Spleen (tissue), 7 donors: Measurements from ENCODE around the gene OR2W1.

ENCODE experiments used
- POLR2A ChIP-seq, 3 donors: fragments of 450-650 bp; IDR thresholded peaks; one replicate each; pipeline ENCODE4 v1.5.1; 2017; ENCODE audit warnings: antibody characterized with exemption in 3 of 3, mild to moderate bottlenecking in 1 of 3
- POLR2AphosphoS5 ChIP-seq, 3 donors: sonication (generic); formaldehyde crosslinking; IDR thresholded peaks; one replicate each; pipeline ENCODE4 v1.5.1; 2017; ENCODE audit warnings: antibody characterized with exemption in 3 of 3
- TF ChIP-seq, protein P1 (sequence below), 11 experiments: fragments of 200-600 bp in 7 of 11; fragments of 450-650 bp in 4 of 11; sonication (generic) in 4 of 11; IDR thresholded peaks in 8 of 11; conservative IDR thresholded peaks in 3 of 11; 1 replicate in 7 of 11; 2 replicates in 4 of 11; pipeline versions ENCODE4 v1.4.0 to v1.8.0; 2016 to 2021; ENCODE audit warnings: antibody characterized with exemption in 11 of 11, inconsistent platforms in 4 of 11, mild to moderate bottlenecking in 1 of 11
- donor health status: DM: no; HTN: no; CAD: no; lungs with moderate emphysema.
- donor health status: DM: no; HTN: no; CAD: no.
- donor health status: DM: no; HTN: no; CAD: no.

DNA sequence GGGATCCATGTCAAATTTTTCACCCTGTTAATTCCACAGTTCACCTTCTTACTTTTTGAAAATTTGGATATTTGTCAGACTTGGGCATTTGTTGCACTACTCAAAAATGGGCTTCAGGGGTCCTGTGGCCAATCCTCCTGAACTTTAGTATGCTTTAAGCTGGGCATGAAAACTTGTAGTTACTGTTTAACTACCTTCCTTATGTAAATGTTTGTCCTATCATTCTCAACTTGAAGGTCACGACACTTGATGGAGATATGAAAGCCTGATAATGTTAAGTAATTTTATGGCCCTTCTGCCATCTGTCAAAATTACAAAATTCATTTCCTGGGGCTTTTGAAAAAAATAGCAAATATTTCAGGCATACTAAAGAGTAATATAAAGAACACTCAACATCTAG is 35.6 kb downstream of the OR2W1 start:
- TF ChIP-seq, protein P1, sequence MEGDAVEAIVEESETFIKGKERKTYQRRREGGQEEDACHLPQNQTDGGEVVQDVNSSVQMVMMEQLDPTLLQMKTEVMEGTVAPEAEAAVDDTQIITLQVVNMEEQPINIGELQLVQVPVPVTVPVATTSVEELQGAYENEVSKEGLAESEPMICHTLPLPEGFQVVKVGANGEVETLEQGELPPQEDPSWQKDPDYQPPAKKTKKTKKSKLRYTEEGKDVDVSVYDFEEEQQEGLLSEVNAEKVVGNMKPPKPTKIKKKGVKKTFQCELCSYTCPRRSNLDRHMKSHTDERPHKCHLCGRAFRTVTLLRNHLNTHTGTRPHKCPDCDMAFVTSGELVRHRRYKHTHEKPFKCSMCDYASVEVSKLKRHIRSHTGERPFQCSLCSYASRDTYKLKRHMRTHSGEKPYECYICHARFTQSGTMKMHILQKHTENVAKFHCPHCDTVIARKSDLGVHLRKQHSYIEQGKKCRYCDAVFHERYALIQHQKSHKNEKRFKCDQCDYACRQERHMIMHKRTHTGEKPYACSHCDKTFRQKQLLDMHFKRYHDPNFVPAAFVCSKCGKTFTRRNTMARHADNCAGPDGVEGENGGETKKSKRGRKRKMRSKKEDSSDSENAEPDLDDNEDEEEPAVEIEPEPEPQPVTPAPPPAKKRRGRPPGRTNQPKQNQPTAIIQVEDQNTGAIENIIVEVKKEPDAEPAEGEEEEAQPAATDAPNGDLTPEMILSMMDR (IDR thresholded peaks at IDR 0.05 in 8 of 11, conservative IDR thresholded peaks at IDR 0.05 in 3 of 11): no peak
- TF ChIP-seq POLR2A (IDR thresholded peaks at IDR 0.05) (no peak), POLR2AphosphoS5 (IDR thresholded peaks at IDR 0.05) (no peak)
